HG02970 (cell line): ENCODE data around the gene S100A9.

Experiments used
- ATAC-seq: cut with Tn5 transposase; IDR thresholded peaks from one replicate; pipeline ENCODE4 v1.9.1; 2021; ENCODE audit warnings: mild to moderate bottlenecking, moderate library complexity, moderate number of reproducible peaks; ENCODE audit not compliant: unreplicated experiment, low FRiP score

S100A9 gene

GRCh38 chr1:153359241-153359640 lies 1.6 kb downstream of the S100A9 start:
- no peak for ATAC-seq

DNA sequence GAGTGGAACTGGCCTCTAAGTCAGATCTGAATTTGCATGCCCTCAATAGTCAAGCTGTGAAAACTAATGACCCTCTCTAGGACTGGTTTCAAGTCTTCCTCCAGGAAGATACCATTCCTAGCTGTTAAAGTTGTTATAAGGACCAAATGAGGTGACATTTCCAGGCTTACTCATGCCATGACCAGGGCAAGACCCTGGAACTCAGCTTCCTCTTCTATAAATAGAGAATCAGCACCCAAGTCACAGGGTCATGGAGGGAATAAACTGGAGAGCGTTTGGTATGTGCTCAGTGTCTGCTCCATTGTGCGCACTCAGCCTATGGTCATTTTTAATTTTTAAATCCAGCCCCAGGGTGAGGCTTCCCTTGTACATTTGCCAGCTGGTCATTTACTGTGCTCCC lies 2.5 kb downstream of the S100A9 start:
- ATAC-seq = no peak

DNA sequence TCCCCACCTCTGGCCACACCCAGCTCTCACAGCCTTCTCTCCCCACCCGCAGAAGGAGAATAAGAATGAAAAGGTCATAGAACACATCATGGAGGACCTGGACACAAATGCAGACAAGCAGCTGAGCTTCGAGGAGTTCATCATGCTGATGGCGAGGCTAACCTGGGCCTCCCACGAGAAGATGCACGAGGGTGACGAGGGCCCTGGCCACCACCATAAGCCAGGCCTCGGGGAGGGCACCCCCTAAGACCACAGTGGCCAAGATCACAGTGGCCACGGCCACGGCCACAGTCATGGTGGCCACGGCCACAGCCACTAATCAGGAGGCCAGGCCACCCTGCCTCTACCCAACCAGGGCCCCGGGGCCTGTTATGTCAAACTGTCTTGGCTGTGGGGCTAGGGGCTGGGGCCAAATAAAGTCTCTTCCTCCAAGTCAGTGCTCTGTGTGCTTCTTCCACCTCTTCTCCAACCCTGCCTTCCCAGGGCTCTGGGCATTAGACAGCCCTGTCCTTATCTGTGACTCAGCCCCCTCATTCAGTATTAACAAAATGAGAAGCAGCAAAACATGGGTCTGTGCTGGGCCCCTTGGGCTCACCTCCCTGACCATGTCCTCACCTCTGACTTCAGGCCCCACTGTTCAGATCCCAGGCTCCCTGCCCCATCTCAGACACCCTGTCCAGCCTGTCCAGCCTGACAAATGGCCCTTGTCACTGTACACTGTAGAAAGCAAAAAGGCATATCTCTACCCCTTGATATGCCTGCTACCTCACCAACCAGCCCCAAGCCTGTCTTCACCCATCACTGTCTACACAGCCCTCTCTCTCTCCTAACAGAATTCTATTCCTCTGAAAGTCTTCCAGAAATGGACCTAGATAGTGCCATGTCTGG lies 3.2 kb downstream of the S100A9 start:
- no peak for ATAC-seq

GRCh38 chr1:153361480-153362109 lies 3.9 kb downstream of the S100A9 start:
- ATAC-seq = no peak

DNA sequence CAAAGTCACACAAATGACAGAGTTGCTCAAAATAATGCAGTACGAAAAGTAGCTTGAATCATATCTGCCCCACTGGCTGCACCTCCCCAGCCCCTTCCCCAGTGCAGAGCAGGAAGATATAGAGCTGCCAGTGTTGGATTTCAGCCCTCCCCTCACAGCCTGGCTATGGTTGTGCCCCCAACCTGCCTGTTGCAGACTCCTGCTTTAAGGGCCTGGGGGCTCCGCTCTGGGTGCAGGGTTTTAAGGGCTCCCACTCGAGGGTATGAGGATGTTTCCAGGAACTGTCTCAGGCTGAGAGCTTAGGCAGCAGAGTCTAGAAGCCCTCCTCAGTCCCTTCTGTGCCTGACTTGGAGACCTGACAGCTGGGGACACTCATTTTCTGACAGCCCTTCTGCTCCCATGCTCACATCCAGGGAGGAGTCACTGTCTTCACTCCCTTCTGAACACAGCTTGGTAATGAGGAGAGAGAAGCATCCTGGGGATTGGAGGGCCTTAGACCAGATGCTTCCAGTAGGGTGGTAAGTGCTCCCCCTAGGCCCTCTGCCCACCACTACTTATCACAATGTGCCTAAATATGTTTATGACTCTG lies 4.6 kb downstream of the S100A9 start:
- no peak for ATAC-seq

DNA sequence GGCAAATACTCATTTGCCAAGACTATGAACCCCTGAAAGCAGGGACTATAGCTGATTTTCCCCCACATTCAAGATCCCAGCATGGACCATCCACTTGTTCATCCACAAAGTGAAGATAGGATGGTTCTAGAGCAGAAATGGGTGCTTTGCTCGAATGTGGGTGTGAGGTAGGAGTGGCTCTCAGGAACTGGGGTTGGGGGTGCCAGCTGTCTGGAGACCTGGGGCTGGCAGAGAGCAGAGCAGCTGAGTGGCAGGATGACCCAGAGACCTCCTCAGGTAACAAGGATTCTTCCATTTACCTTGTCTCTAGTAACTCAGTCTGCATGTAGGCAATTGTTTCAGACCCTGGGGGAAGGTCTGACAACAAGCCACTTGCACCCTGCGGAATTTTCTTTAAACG lies 6.0 kb downstream of the S100A9 start:
- ATAC-seq = no peak

GRCh38 chr1:153364156-153364555 lies 6.5 kb downstream of the S100A9 start:
- ATAC-seq = no peak

DNA sequence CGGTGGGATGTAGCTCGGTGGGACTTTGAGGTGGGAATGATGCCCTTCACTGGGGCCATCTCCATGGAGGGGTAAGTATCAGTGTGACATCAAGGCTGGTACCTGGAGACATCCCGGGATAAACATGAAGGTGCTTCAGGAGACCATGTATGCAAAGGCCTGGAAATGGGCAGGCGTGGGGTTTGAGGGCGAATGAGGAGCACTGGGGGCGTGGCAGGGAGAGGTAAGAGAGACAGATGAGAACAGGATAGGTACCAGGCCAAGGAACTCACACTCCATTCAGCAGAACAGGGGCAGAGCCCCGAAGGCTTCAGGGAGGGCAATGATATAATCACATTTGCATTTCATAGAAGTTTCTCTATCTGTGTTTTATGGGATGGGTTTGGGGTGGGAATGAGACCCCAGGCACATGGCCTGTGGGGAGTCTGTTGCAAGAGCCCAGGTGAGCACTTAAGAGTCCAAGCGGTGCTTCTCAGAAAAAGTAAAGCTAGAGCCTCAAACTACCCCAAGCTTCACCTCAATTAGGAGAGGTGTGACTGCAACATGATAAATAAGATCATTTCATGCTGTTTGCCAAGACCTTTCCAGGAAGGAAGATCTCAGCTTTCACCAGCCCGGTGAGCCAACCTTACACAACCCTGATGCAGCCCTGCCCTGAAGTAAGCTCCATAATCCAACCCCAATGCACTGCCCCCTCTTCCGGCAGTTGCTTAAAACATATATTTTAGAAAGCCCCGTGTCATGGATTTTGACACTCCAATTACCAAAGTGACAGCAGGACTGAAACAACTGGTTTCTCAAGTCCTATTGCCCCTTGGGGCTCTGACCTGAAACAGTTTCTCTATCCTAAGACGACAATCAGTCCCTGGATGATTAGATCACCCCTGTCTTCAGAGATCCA lies 7.4 kb downstream of the S100A9 start:
- ATAC-seq = no peak

- ATAC-seq = no peak
Observed at GRCh38 chr1:153365696-153366095, 8.0 kb downstream of the S100A9 start.

DNA sequence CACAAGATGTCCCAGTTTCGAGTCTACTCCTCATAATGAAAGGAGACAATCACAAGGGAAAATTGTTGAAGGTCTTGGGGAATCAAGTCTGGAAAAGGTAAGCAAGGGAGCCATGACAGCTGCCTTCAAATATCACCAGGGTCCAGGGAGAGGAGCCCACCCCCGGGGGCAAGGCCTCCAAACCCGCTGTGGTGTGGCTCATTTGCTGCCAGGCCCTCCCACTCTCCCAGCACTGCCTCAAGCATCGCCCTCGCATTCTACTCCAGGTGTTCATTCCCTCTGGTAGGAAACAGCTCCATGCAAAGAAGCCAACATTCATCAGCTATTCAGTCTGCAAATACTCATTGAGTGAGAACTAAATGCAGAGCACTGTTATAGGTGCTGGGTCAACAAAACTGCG lies 8.6 kb downstream of the S100A9 start:
- ATAC-seq = no peak

DNA sequence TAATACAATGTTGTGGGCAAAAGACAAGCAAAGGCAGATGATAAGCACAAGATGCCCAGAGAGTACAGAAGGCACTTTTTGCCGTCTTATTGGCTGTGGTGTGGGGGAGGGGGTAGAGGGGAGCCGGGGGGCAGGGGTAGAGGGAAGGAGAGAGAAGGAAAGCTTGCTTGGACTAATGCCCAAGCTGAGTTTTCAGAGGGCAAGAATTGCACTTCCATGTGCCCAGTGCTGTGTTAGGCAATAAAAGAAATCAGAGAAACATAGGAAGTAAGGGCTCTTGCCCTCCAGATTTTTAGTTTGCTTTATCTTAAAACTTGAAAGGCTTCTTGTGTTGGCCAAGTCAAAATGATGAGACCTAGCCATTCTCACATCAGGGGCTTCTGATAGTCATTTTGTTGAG lies 9.4 kb downstream of the S100A9 start:
- ATAC-seq = no peak

DNA sequence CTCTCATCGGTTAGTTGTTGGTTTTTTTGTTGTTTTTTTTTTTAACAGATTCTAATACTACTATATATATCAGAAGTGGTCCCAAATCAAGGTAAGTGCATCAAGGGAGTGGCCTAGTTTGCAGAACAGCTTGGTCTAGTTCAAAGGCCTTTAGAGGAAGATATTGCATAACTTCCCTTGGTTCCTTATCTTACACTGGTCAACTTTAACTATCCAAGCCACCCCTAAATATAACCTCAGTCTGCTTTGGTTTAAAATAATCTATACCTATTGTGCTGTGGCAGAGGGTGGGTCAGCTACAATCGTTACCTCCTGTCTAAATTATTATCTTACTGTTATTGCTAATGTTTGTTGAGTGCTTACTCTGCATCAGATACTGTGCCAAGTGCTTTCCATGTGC lies 10.8 kb downstream of the S100A9 start:
- ATAC-seq = no peak

- ATAC-seq = no peak
Observed at GRCh38 chr1:153370146-153370545, 12.5 kb downstream of the S100A9 start.

DNA sequence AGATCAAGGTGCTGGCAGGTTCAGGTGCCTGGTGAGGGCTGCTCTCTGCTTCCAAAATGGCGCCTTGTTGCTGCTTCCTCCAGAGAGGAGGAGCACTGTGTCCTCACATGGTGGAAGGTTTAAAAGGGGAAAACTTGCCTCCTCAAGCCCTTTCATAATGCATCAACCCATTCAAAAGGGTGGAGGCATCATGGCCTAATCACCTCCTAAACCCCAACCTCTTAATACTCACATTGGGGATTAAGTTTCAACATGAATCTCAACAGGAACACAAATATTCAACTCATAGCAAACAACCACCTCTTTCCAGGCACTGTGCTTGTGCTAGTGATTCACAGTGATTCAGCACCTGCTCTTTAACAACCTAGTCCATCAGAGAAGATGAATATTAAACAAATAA lies 13.6 kb downstream of the S100A9 start:
- ATAC-seq = no peak

- ATAC-seq = no peak
Observed at GRCh38 chr1:153372571-153372970, 14.9 kb downstream of the S100A9 start.

DNA sequence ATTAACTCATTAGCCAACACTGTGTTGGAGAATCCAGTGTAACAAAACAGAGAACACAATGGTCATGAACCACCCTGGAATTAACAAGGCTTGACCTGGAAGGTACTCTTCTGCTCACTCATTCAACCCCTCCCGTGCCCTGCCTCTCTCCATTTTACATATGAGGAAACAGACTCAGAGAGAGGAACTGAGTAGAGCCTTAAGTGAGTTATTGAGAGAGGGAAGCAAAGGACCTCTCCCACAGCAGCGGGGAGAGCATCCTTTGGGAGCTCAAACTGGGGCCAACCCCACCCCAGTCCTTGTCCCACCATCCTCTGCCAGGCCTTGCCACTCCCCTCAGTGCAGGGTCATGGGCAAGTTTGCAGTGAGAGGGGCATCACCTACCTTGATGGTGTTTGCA lies 16.4 kb downstream of the S100A9 start:
- ATAC-seq = no peak

DNA sequence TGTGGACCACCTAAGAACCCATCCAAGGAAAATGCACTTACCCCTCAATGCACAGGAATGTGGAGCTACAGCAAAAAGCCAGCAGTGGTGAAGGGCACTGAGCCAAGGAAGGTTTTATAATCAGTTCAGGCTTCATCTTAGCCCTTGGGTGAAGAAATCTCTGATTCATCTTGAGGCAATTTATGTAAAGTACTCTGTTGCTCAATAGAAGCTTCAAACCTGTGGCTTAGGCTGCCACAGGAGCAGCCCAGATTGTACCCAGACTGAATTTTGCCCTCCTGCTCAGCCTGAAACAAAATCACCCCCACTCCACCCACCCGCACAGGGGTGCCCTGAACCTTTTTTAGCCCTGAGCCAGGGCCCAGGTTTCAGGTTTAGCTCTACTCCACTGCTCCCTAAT lies 17.9 kb downstream of the S100A9 start, which contains the start of gene S100A12:
Gene S100A12 (minus strand): TSS at position 111 of the 400 bp plus-strand sequence. CDS start 1,029 bp downstream, outside the sequence.
- no peak for ATAC-seq

DNA sequence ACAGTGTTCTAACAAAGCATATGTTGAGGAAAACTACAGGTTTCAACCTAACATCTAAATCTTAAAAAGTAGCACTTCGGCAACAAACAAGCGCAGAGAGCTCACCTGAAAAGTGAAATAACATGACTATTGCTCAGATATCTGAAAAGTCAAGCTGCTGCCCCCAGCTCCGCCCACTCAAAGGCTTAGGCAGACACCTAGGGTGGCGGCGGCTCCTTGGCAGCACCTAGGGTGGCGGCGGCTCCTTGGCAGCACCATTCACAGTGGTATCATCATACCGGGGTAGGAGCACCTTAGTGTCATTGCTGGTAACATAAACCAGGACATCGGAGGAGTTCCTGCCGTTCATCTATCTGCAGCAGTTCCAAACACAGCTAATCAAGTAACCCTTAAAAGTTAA lies 21.9 kb downstream of the S100A9 start:
- ATAC-seq = no peak

- no peak for ATAC-seq
Observed at GRCh38 chr1:153380711-153381110, 23.1 kb downstream of the S100A9 start.

GRCh38 chr1:153384958-153385580 lies 27.4 kb downstream of the S100A9 start:
- no peak for ATAC-seq
